Sigmoid colon (tissue), 7 donors: Measurements from ENCODE around the gene FRRS1L. TPM values are rescaled to one million over a fixed set of nuclear protein-coding genes. Genes with fewer than 3 reads are reported as not detected.

Experiments
- DNase-seq: peaks from one replicate; pipeline ENCODE4 v3.0.0-alpha.2; 2019
- H3K27ac ChIP-seq, 4 donors: fragments of 200-600 bp; sonication (generic); one replicate each; pipeline ENCODE4 v1.5.1; 2016 to 2019; ENCODE audit warnings: mild to moderate bottlenecking in 1 of 4
- H3K27me3 ChIP-seq, 3 donors: fragments of 200-600 bp; sonication (generic); one replicate each; pipeline ENCODE4 v1.5.1; 2019; ENCODE audit warnings: mild to moderate bottlenecking in 1 of 3
- H3K36me3 ChIP-seq, 4 donors: fragments of 200-600 bp; sonication (generic); one replicate each; pipeline ENCODE4 v1.5.1; 2016 to 2019
- H3K4me1 ChIP-seq, 4 donors: fragments of 200-600 bp; sonication (generic); one replicate each; pipeline ENCODE4 v1.5.1; 2017 to 2019
- H3K4me3 ChIP-seq, 4 donors: fragments of 200-600 bp; sonication (generic); one replicate each; pipeline ENCODE4 v1.5.1; 2017 to 2019; ENCODE audit warnings: mild to moderate bottlenecking in 2 of 4, moderate library complexity in 1 of 4
- H3K9me3 ChIP-seq, 4 donors: fragments of 200-600 bp in 3 of 4; sonication (generic) in 3 of 4; one replicate each; pipeline versions ENCODE4 v1.5.1 to v1.6.1; 2013 to 2019
- EP300 ChIP-seq, 4 donors: sonication (generic); formaldehyde crosslinking; IDR thresholded peaks; one replicate each; pipeline ENCODE4 v1.6.1; 2017; ENCODE audit warnings: antibody characterized with exemption in 4 of 4
- POLR2A ChIP-seq, 2 donors: fragments of 450-650 bp; IDR thresholded peaks; one replicate each; pipeline ENCODE4 v1.6.1; 2016; ENCODE audit warnings: antibody characterized with exemption in 2 of 2, mild to moderate bottlenecking in 2 of 2, moderate library complexity in 2 of 2
- POLR2AphosphoS5 ChIP-seq, 4 donors: sonication (generic); formaldehyde crosslinking; IDR thresholded peaks; one replicate each; pipeline ENCODE4 v1.6.1; 2017; ENCODE audit warnings: antibody characterized with exemption in 4 of 4
- WGBS, 2 donors: extraction: QIAGEN DNeasy Blood & Tissue Kit; methylation state at CpG; one replicate each; pipeline ENCODE4 v1.1.7; 2013; 5-methylcytosine and 5-hydroxymethylcytosine counted together
- intact Hi-C: fragments of 100-400 bp; cut with DNase I; formaldehyde crosslinking; loops from one replicate; pipeline ENCODE4 v1.15.1; 2023
- polyA plus RNA-seq, 3 donors: library from polyadenylated mRNA; stranded (reverse); fragments of 200-250 nt; gene quantifications; one replicate each; pipeline ENCODE4 v1.2.3, GENCODE V29; 2013
- total RNA-seq, 4 donors: library from RNA; depleted of rRNA; stranded (reverse); fragments of >200 nt; gene quantifications; one replicate each; pipeline ENCODE4 v1.1.0, GENCODE V29; 2016
- TF ChIP-seq, protein P1 (sequence below), 4 experiments: fragments of 450-650 bp in 3 of 4; fragments of 200-600 bp in 1 of 4; IDR thresholded peaks; one replicate each; pipeline ENCODE4 v1.5.1; 2016 to 2019; ENCODE audit warnings: antibody characterized with exemption in 4 of 4, mild to moderate bottlenecking in 3 of 4, moderate library complexity in 2 of 4
- donor health status: healthy with polysubstance abuse.
- donor health status: Bipolar disorder and iron deficiency.
- donor health status: healthy.

FRRS1L gene
- total and polyA plus RNA-seq, 7 donors, result 0.23 to 4.5 (median 2.8) TPM; not detected in 1

- Histone ChIP-seq H3K27ac (no peak overlapping the region), H3K36me3 (no peaks in the 10 kb centered on the region), H3K27me3 (no peaks in the 10 kb centered on the region), H3K4me3 (no peak overlapping the region), H3K9me3 (no peaks in the 10 kb centered on the region), H3K4me1 (no peaks in the 10 kb centered on the region)
- TF ChIP-seq EP300 (IDR thresholded peaks at IDR 0.05) (no peak), POLR2A (IDR thresholded peaks at IDR 0.05) (no peak), POLR2AphosphoS5 (IDR thresholded peaks at IDR 0.05) (no peak)
- TF ChIP-seq, protein P1, sequence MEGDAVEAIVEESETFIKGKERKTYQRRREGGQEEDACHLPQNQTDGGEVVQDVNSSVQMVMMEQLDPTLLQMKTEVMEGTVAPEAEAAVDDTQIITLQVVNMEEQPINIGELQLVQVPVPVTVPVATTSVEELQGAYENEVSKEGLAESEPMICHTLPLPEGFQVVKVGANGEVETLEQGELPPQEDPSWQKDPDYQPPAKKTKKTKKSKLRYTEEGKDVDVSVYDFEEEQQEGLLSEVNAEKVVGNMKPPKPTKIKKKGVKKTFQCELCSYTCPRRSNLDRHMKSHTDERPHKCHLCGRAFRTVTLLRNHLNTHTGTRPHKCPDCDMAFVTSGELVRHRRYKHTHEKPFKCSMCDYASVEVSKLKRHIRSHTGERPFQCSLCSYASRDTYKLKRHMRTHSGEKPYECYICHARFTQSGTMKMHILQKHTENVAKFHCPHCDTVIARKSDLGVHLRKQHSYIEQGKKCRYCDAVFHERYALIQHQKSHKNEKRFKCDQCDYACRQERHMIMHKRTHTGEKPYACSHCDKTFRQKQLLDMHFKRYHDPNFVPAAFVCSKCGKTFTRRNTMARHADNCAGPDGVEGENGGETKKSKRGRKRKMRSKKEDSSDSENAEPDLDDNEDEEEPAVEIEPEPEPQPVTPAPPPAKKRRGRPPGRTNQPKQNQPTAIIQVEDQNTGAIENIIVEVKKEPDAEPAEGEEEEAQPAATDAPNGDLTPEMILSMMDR (IDR thresholded peaks at IDR 0.05), result no peak
- 77 to 86% methylated on average over 9 of the region's 9 CpGs for WGBS, 2 donors
- intact Hi-C loops, result no loop called here
- DNase-seq, result no peak
Observed at GRCh38 chr9:109179801-109180523, 12.9 kb upstream of the FRRS1L start.

- Histone ChIP-seq H3K27me3 (no peaks in the 10 kb centered on the region), H3K27ac (no peak overlapping the region), H3K9me3 (no peaks in the 10 kb centered on the region), H3K36me3 (no peaks in the 10 kb centered on the region), H3K4me3 (no peak overlapping the region), H3K4me1 (no peaks in the 10 kb centered on the region)
- no peak for DNase-seq
- TF ChIP-seq EP300 (IDR thresholded peaks at IDR 0.05) (no peak), POLR2A (IDR thresholded peaks at IDR 0.05) (no peak), POLR2AphosphoS5 (IDR thresholded peaks at IDR 0.05) (no peak)
- TF ChIP-seq, protein P1 (IDR thresholded peaks at IDR 0.05), result no peak
- intact Hi-C loops, result no loop called here
- WGBS, 2 donors, result 91 to 94% methylated on average over 2 of the region's 2 CpGs
Observed at GRCh38 chr9:109176963-109177362, 9.9 kb upstream of the FRRS1L start.

- no peak for DNase-seq
- Histone ChIP-seq H3K4me3 (no peak overlapping the region), H3K27me3 (no peaks in the 10 kb centered on the region), H3K9me3 (no peaks in the 10 kb centered on the region), H3K36me3 (no peaks in the 10 kb centered on the region), H3K27ac (no peak overlapping the region), H3K4me1 (no peaks in the 10 kb centered on the region)
- intact Hi-C loops, result no loop called here
- TF ChIP-seq EP300 (IDR thresholded peaks at IDR 0.05) (no peak), POLR2A (IDR thresholded peaks at IDR 0.05) (no peak), POLR2AphosphoS5 (IDR thresholded peaks at IDR 0.05) (no peak)
- 88% methylated on average over 8 of the region's 8 CpGs for WGBS, 2 donors
Observed at GRCh38 chr9:109176386-109176785, 9.3 kb upstream of the FRRS1L start.

DNA sequence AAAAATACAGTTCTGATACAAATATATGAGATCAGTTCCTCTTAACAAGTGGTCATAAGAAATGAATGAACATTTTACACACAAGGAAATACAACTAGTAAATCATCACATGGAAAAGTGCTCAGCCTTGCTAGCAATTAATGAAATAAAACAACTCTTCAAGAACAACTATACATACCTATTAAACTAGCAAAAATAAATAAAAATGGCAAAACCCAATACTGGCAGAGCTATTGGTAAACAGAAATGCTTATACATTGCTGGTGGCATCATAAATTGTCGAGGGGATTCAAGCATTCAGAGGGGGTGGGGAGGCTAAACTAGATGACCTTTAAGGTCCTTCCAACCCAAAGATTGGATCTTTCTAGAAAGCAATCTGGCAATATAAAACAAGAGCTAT is 5.9 kb upstream of the FRRS1L start:
- DNase-seq, result no peak
- peaks cover 0 to 12% (median 0%) of the 10 kb centered on the region in 3 donors for H3K27me3 ChIP-seq
- WGBS, 2 donors, result 29 to 66% methylated on average over 1 of the region's 1 CpG
- no peak overlapping the region for H3K27ac ChIP-seq
- no peaks in the 10 kb centered on the region for H3K9me3 ChIP-seq
- no peaks in the 10 kb centered on the region for H3K36me3 ChIP-seq
- no peak overlapping the region for H3K4me3 ChIP-seq
- TF ChIP-seq POLR2AphosphoS5 (IDR thresholded peaks at IDR 0.05), result no peak
- TF ChIP-seq, protein P1 (IDR thresholded peaks at IDR 0.05), result no peak
- intact Hi-C loops, result no loop called here
- H3K4me1 ChIP-seq, result no peaks in the 10 kb centered on the region

DNA sequence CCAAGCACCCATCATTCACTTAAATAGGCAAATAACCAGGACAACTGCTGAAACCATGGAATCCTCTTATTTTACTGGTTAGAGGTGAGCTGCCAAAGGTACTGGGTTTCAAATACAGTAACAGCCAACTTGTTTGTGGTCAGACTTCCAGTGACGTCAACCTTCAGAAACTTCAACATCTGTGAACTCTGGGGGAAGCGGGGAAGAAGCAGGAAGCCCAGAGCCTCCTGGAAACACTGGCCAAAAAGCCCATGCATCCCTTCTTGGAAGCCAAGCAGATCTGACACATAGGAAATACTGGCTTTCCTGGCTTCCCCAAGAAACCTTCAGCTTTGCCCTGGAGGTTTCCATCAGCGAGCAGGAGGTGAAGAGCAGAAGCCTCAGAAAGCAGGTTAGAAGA is 4.9 kb upstream of the FRRS1L start:
- no peak for DNase-seq
- H3K27ac ChIP-seq, result no peak overlapping the region
- H3K36me3 ChIP-seq, result no peaks in the 10 kb centered on the region
- no peak overlapping the region for H3K4me3 ChIP-seq
- TF ChIP-seq, protein P1 (IDR thresholded peaks at IDR 0.05), result no peak
- TF ChIP-seq POLR2A (IDR thresholded peaks at IDR 0.05) (no peak), POLR2AphosphoS5 (IDR thresholded peaks at IDR 0.05) (no peak), EP300 (IDR thresholded peaks at IDR 0.05) (no peak)
- intact Hi-C loops, result no loop called here
- peaks cover 0 to 3% (median 0%) of the 10 kb centered on the region in 4 donors for H3K4me1 ChIP-seq
- 88 to 89% methylated on average over 3 of the region's 3 CpGs for WGBS, 2 donors
- peaks cover 0 to 20% (median 0%) of the 10 kb centered on the region in 3 donors for H3K27me3 ChIP-seq
- H3K9me3 ChIP-seq, result no peaks in the 10 kb centered on the region
